HUES64 (cell line): ENCODE measurements around the gene P2RX6.
"Not testable (repeated sequence)": the region's sequence is repeated elsewhere in the genome, so short reads cannot be mapped to it uniquely, and the experiment has no call there.

Source experiments
- H3K27ac ChIP-seq: 2 replicates; pipeline ENCODE4 v1.7.0; 2013; ENCODE audit warnings: low read depth, low read length, inconsistent platforms
- H3K27me3 ChIP-seq: 2 replicates; pipeline ENCODE4 v1.6.1; 2013; ENCODE audit warnings: mild to moderate bottlenecking, low read length; ENCODE audit not compliant: insufficient read depth
- H3K36me3 ChIP-seq: 2 replicates; pipeline ENCODE4 v1.6.1; 2013; ENCODE audit warnings: mild to moderate bottlenecking, low read length; ENCODE audit not compliant: insufficient read depth
- H3K4me1 ChIP-seq: 2 replicates; pipeline ENCODE4 v1.6.1; 2013; ENCODE audit warnings: mild to moderate bottlenecking, low read length, moderate library complexity; ENCODE audit not compliant: insufficient read depth
- H3K4me3 ChIP-seq: 2 replicates; pipeline ENCODE4 v1.5.1; 2013; ENCODE audit warnings: mild to moderate bottlenecking, low read length, moderate library complexity
- H3K9ac ChIP-seq: 2 replicates; pipeline ENCODE4 v1.6.1; 2013; ENCODE audit warnings: mild to moderate bottlenecking, low read depth, low read length
- H3K9me3 ChIP-seq: 2 replicates; pipeline ENCODE4 v1.6.1; 2013; ENCODE audit warnings: low read depth, low read length; ENCODE audit not compliant: insufficient read depth
- WGBS: fragments of 150-250, 120-280 bp; methylation state at CpG from one replicate; pipeline ENCODE4 v1.1.7; 2013; ENCODE audit warnings: missing lambda C conversion rate; 5-methylcytosine and 5-hydroxymethylcytosine counted together

The P2RX6 gene

DNA sequence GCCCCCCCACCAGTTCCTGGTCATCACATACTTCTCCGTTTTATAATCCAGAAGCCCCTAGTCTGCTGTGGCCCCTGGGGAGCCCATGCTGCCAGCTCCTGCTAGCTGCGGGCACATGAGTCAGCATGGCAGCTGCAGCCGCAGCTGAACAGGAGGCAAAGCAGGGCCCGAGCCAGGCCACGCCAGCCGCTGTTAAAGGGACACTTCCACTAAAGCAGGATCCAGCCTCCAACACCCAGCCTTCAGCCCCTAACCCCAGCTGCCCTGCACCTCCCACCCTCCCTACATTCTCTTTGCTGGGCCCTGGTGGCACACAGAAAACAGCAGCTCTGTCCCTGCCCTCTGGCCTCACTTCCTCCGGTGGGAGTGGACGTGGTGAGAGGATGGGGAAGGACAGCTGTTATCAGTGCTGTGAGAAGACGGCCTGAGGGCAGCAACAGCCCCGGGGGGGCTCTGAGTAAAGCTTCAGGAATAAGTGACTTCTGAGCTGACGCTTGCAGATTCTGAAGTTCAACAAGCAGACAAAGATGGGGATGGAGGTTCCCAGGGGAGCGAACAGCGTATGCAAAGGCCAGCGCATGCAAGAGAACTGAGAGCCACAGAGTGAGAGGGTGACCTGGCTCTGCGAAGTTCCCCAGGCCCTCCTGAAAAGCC is 30.1 kb downstream of the P2RX6 start:
- Histone ChIP-seq H3K9me3 (no peaks in the 10 kb centered on the region), H3K27me3 (0 out of 2 replicates have a peak, but pooled peaks cover 2% of the 10 kb centered on the region), H3K36me3 (no peaks in the 10 kb centered on the region), H3K27ac (no peak overlapping the region), H3K4me1 (peaks cover 3% of the 10 kb centered on the region; the same call in 1 of the 2 replicates), H3K9ac (no peak overlapping the region), H3K4me3 (peak overlapping the region; percentile 67)
- WGBS: 23% methylated on average over 15 of the region's 15 CpGs

DNA sequence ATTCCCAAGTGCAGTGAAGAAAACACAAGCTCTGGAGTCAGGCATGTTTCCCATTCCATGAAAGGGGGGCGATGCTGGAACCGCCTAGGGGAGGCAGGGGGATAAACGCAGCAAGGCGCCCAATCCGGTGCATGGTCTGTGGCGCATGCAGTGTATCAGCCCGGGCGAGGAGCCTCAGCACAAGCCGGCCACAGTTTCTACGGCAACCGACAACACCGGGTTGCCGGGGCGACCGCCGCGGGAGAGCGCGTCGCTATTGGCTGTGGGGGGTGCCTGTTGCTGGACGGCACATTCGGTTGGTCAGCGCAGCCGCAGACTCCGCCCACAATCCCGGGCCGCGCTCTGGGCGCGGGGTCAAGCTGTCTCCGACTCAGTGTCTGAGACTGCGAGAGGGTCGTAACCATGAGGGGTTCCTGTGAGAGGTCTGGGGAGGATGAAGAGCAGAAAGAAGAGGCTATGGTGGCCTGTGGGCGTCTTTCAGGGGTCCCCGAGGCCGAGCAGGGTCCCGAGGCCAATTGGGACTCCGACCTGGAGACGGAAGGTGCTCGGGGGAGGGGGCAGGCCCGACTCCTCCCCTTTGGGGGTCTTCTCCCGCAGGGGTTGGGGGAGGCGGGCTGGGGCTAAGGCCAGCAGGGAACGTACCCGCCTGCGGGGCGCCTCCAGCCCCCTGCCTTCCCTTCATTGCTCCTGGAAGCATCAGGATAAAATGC is 30.8 kb downstream of the P2RX6 start, which contains the start of gene LRRC74B:
Gene LRRC74B, plus strand, starts transcription at position 362 of the 710 bp plus-strand sequence. Its CDS starts 41 bp downstream, at position 403.
- Histone ChIP-seq H3K36me3 (no peaks in the 10 kb centered on the region), H3K9me3 (no peaks in the 10 kb centered on the region), H3K9ac (no peak within 1 kb of the TSS), H3K4me1 (peaks cover 3% of the 10 kb centered on the region; the same call in 1 of the 2 replicates), H3K27me3 (0 out of 2 replicates have a peak, but pooled peaks cover 2% of the 10 kb centered on the region), H3K27ac (no peak within 1 kb of the TSS), H3K4me3 (peak within 1 kb of the TSS; percentile 67)
- under 1% methylated on average over 47 of the region's 47 CpGs for WGBS

DNA sequence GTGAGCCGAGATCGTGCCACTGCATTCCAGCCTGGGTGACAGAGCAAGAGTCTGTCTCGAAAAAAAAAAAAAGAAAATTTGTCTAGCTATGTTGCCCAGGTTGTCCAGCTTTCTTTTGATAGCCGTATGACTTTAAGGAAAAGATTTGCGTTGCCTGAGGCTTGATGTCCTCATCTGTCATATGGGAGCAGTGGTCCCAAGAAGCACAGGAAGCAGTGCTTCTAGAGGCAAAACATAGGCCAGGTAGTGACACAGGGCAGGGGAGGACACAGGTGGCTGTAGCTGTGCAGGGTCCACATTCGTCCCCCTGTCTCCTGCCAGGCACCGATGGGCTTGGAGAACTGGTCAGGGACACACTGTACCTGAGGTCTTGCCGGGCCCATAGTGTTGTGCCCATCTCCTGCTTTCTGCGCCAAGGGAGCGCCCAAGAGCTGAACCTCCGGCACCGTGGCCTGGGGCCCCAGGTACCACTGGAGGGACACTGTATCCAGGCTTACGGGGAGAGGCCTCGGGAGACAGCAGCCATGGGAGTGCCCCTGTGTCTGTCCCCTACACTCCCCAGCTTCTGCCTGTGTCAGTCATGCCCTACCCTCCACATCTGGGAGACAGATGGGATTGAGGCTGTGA is 32.2 kb downstream of the P2RX6 start:
- Histone ChIP-seq H3K27me3 (0 out of 2 replicates have a peak, but pooled peaks cover 2% of the 10 kb centered on the region), H3K36me3 (no peaks in the 10 kb centered on the region), H3K4me1 (peaks cover 12% of the 10 kb centered on the region), H3K9me3 (no peaks in the 10 kb centered on the region), H3K9ac (no peak overlapping the region), H3K4me3 (no peak overlapping the region), H3K27ac (no peak overlapping the region)
- 95% methylated on average over 14 of the region's 14 CpGs for WGBS

DNA sequence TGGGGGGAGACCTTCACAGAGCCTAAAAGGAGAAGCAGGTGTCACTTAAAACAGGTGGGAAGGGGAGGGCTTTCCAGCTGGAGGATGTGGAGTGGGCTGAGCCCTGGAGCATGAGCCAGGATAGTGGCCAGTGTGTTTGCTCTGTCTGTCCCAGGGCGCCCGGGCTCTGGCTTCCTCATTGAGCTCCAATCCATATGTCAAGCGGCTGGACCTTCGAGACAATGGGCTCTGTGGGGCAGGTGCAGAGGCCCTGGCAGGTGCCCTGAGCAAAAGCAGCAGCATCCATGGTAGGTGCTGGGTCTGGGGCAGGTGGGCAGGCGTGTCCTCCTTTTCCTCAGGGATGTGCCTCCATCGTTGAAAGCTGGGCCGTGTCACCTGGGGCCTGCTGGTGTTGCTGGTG is 32.8 kb downstream of the P2RX6 start:
- 93% methylated on average over 5 of the region's 7 CpGs for WGBS
- no peaks in the 10 kb centered on the region for H3K9me3 ChIP-seq
- H3K27ac ChIP-seq: no peak overlapping the region
- H3K4me1 ChIP-seq: peaks cover 16% of the 10 kb centered on the region
- H3K27me3 ChIP-seq: 0 out of 2 replicates have a peak, but pooled peaks cover 2% of the 10 kb centered on the region
- H3K9ac ChIP-seq: no peak overlapping the region
- no peak overlapping the region for H3K4me3 ChIP-seq
- no peaks in the 10 kb centered on the region for H3K36me3 ChIP-seq

DNA sequence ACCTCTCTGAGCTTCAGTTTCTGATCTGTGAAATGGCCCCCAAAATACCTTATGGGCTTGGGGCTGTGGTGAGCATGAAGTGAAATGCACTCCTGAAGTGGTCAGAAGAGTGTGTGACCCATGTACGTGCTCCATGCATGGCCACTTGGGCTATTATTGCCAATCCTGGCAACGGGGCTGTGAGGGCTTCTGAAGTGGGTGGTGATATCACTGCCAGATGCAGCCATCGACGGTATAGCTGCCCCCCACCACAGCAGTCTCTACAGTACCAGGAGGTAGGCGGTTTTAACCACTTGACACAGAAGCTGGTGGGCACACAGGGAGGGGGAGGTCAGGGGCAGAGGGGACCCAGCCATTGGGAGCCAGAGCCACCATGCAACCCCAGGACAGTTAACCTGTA is 33.5 kb downstream of the P2RX6 start:
- not testable (repeated sequence) for H3K9me3 ChIP-seq, H3K4me3 ChIP-seq, H3K27me3 ChIP-seq, H3K36me3 ChIP-seq, H3K27ac ChIP-seq, H3K9ac ChIP-seq
- over 99% methylated on average over 5 of the region's 5 CpGs for WGBS
- peaks cover 16% of the 10 kb centered on the region for H3K4me1 ChIP-seq

DNA sequence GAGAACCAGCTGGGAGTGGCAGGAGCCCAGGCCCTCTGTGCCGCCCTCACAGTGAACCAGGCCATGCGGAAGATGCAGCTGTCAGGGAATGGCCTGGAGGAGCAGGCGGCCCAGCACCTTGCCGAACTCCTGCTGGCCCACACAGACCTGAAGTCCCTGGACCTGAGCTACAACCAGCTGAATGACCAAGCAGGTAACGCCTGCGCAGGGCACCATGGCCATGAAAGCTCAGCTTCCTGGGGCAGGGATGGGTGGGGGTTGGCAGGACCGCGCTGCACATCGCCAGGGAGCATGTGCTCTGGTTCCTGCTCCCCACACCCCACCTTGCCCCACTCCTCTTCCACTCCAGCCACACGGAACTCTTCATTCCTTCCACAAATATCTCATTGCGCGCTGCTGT is 34.0 kb downstream of the P2RX6 start:
- not testable (repeated sequence) for H3K36me3 ChIP-seq, H3K9me3 ChIP-seq, H3K27me3 ChIP-seq, H3K9ac ChIP-seq, H3K27ac ChIP-seq, H3K4me3 ChIP-seq
- peaks cover 16% of the 10 kb centered on the region for H3K4me1 ChIP-seq
- no CpG with 5 or more reads among the region's 12 CpGs for WGBS

DNA sequence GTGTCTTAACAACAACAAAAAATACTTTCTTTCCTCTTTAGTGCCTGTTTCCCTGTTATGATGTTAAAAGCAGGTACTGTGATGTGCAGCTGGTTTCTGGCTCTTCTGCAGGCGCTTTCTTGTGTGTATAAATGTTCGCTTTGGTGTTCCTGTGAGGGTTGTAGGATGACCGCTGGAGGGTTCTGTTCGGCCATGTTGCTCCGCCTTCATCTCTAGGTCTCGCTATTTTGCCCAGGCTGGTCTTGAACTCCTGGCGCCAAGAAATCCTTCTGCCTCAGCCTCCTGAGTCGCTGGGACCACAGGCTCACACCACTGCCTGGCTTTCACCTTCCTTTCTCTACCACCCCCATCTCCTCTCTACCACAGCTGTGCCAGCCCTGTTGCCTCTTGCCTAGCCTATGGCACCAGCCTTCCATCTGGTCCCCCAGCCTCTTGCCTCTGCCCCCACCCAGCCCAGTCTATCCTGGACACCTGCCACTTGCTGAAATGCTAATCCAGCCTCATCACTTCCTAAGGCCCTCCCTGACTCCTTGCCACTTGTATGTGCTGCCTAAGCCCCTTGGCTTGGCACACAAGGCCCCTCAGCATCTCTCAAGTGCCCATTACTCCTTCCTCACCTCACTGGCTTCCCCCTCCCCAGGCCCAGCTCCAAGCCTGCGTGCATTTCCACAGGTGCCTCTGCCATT is 36.3 kb downstream of the P2RX6 start:
- 83% methylated on average over 9 of the region's 9 CpGs for WGBS
- no peak overlapping the region for H3K27ac ChIP-seq
- no peaks in the 10 kb centered on the region for H3K36me3 ChIP-seq
- H3K4me1 ChIP-seq: peaks cover 20% of the 10 kb centered on the region
- no peaks in the 10 kb centered on the region for H3K9me3 ChIP-seq
- H3K4me3 ChIP-seq: no peak overlapping the region
- no peak overlapping the region for H3K9ac ChIP-seq
- no peaks in the 10 kb centered on the region for H3K27me3 ChIP-seq

DNA sequence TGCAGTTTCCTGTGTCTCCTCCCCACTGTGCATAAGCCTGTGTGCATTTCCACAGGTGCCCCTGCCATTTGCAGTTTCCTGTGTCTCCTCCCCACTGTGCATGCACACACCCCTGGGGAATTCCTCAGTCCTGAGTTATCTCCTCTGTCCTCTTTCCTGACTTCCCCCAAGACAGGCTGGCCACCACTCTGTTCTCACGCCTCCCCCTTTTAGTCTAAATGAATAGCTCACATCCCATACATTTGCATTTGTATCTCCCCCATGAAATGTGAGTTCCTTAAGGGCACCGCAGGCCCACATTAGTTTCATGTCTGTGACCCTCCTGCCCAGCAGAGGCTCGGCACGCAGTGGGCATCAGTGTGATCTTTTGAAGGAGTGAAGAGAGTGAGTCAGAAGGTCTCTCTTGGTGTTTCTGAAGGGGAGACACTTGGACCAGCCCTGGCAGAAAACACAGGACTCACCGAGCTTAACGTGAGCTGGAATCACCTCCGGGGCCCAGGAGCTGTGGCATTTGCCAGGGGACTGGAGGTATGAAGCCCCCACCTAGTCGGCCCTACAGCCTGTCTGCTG is 37.0 kb downstream of the P2RX6 start:
- WGBS: 39% methylated on average over 8 of the region's 8 CpGs
- H3K9ac ChIP-seq: no peak overlapping the region

DNA sequence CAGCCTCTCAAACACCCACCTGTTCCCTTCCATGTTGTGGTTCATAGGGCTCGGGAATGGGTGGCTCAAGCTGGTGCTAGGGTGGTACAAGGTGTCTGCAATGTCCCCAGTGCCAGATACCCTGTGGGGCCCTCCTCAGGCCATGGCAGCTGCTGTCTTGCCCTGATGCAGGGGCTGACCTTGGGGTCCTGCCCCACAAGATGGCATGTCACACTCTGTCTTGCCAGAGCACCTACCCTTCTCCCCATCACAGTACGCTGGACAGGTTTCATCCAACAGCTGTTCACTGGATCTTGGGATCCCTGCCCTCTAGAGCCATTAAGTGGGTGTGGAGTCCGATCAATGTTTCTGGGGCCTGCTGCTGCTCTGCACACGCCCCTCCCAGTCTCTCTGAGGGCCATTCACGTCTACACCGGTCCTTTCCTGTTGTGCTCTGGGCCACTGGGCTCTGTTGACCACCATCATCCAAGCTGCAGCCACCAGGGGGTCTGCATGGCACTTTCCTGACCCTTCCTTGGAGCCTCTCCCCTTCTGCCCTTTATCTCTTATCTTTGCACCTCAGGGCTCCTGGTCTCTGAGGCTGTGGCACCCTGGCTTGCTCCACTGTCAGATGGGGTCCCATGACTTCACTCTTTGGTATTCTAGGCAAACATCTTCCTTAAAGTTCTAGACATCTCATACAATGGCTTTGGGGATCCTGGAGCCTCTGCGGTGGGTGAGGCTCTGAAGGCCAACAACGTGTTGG is 37.9 kb downstream of the P2RX6 start:
- Histone ChIP-seq H3K9ac (no peak overlapping the region), H3K27me3 (no peaks in the 10 kb centered on the region), H3K9me3 (no peaks in the 10 kb centered on the region), H3K4me3 (no peak overlapping the region), H3K27ac (no peak overlapping the region), H3K36me3 (no peaks in the 10 kb centered on the region), H3K4me1 (peaks cover 19% of the 10 kb centered on the region)
- WGBS: 92% methylated on average over 8 of the region's 8 CpGs

More for the DNA sequence above, 37.0 kb downstream of the P2RX6 start:
- Histone ChIP-seq H3K4me3 (no peak overlapping the region), H3K27me3 (no peaks in the 10 kb centered on the region), H3K27ac (no peak overlapping the region), H3K36me3 (no peaks in the 10 kb centered on the region), H3K9me3 (no peaks in the 10 kb centered on the region), H3K4me1 (peaks cover 19% of the 10 kb centered on the region)

DNA sequence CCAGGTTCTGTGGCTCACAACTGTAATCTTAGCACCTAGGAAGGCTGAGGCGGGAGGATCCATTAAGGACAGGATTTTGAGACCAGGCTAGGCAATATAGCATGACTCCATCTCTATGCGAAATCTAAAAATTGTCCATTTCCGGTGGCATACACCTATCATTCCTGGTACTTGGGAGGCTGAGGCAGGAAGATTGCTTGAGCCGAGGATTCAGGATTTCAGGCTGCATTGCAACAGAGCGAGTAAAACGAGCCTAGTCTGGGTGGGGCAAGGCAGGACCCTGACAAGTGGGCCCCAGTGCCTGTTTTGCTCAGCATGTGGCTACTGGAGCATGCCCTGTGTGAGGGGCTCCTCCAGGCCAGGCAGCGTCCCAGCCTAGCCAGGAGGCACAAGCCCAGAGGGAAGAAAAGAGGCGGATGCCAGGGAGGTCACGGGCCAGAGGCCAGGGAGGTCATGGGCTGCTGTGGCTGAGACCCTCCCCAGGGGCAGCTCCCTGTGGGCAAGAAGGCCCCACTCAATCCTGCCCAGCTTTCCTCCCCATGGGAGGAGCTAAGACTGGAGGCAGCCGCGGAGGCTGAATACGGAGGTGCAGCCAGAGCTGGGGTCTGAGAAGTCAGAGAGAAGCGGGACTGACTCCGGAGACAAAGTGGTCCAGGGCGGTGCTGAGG is 39.2 kb downstream of the P2RX6 start:
- Histone ChIP-seq H3K27ac (no peak overlapping the region), H3K27me3 (no peaks in the 10 kb centered on the region), H3K4me1 (peaks cover 19% of the 10 kb centered on the region), H3K9ac (no peak overlapping the region), H3K4me3 (no peak overlapping the region), H3K36me3 (no peaks in the 10 kb centered on the region), H3K9me3 (no peaks in the 10 kb centered on the region)
- WGBS: 89% methylated on average over 15 of the region's 15 CpGs
